Loucy (cell line): ENCODE results near the gene AP1M1.

ENCODE experiments used
- H2AFZ ChIP-seq: fragments of 200-600 bp; sonication (generic); 2 replicates; pipeline ENCODE4 v1.6.0; 2016; ENCODE audit warnings: antibody characterized with exemption, mild to moderate bottlenecking, low read length, moderate library complexity
- H3F3A ChIP-seq: fragments of 200-600 bp; 2 replicates; pipeline ENCODE4 v1.6.0; 2016; ENCODE audit warnings: antibody characterized with exemption, low read depth, mild to moderate bottlenecking
- H3K27me3 ChIP-seq: fragments of 200-600 bp; sonication (generic); 2 replicates; pipeline ENCODE4 v1.6.1; 2014; ENCODE audit warnings: low read length, mild to moderate bottlenecking; ENCODE audit not compliant: insufficient read depth, poor library complexity, severe bottlenecking
- H3K36me3 ChIP-seq: fragments of 200-600 bp; sonication (generic); 2 replicates; pipeline ENCODE4 v1.6.1; 2016; ENCODE audit warnings: low read length; ENCODE audit not compliant: insufficient read depth
- H3K4me1 ChIP-seq: fragments of 200-600 bp; sonication (generic); 2 replicates; pipeline ENCODE4 v1.5.1; 2014; ENCODE audit warnings: low read length, mild to moderate bottlenecking; ENCODE audit not compliant: insufficient read depth, poor library complexity, severe bottlenecking
- H3K4me2 ChIP-seq: fragments of 200-600 bp; sonication (generic); 2 replicates; pipeline ENCODE4 v1.6.0; 2014; ENCODE audit warnings: antibody characterized with exemption, low read length, low read depth, mild to moderate bottlenecking; ENCODE audit not compliant: poor library complexity, severe bottlenecking
- H3K4me3 ChIP-seq: fragments of 200-600 bp; sonication (generic); 2 replicates; pipeline ENCODE4 v1.5.1; 2014; ENCODE audit warnings: low read length, mild to moderate bottlenecking, mixed read lengths; ENCODE audit not compliant: poor library complexity, severe bottlenecking
- H3K79me2 ChIP-seq: fragments of 200-600 bp; sonication (generic); 2 replicates; pipeline ENCODE4 v1.6.1; 2014; ENCODE audit warnings: low read length; ENCODE audit not compliant: insufficient read depth
- H3K9ac ChIP-seq: fragments of 200-600 bp; sonication (generic); 2 replicates; pipeline ENCODE4 v1.6.0; 2014; ENCODE audit warnings: mild to moderate bottlenecking, low read depth, low read length, moderate library complexity; ENCODE audit not compliant: poor library complexity, severe bottlenecking
- H3K9me2 ChIP-seq: fragments of 200-600 bp; sonication (generic); replicated peaks from 2 replicates; pipeline ENCODE4 v1.6.1; 2016; ENCODE audit warnings: low read depth, low read length, mixed read lengths
- H3K9me3 ChIP-seq: fragments of 200-600 bp; sonication (generic); 2 replicates; pipeline ENCODE4 v1.6.1; 2014; ENCODE audit warnings: mild to moderate bottlenecking, antibody characterized with exemption, low read length, low read depth; ENCODE audit not compliant: insufficient read depth
- H4K20me1 ChIP-seq: fragments of 200-600 bp; sonication (generic); 2 replicates; pipeline ENCODE4 v1.6.0; 2014; ENCODE audit warnings: antibody characterized with exemption, low read length, mild to moderate bottlenecking; ENCODE audit not compliant: insufficient read depth, poor library complexity, severe bottlenecking
- CTCF ChIP-seq: fragments of 200-600 bp; sonication (generic); conservative IDR thresholded peaks from 2 replicates; pipeline ENCODE4 v1.5.1; 2014; ENCODE audit warnings: mild to moderate bottlenecking, antibody characterized with exemption, low read length
- EZH2phosphoT487 ChIP-seq: fragments of 200-600 bp; IDR thresholded peaks from 2 replicates; pipeline ENCODE4 v1.6.1; 2018; ENCODE audit warnings: antibody characterized with exemption, mild to moderate bottlenecking, moderate library complexity, borderline replicate concordance

The AP1M1 gene

DNA sequence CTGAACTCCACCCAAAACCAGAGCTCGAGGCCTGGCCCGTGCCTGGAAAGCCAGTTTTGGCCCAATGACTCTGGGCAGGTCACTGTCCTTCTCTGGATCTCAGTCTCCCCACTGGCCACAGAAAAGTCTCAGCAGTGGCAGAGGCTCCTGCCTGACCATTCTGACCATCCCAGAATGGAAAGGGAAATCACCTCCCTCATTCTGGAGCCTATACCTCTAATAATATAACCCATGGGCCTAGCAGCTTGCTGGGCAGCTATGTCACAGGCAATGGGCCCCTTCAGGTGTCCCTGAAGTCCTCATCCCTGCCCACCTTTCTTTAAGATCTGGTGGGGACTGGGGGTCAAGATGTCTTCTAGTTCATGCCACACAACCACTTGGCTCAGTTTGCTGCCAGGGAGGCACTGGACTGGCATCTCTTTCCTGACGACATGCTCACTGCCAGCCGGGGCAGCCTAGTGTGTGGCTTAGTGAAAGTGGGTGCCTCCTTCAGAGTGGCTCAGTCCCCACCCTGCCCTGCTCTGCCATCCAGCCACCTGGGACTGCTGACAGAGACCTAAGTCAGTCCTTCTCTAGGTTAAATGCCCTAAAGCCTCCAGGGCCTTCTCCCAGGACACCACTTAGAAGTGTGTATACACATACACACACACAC, 62.6 kb downstream of the AP1M1 start:
- Histone ChIP-seq H3K4me3 (no peak overlapping the region), H3K9me3 (no peaks in the 10 kb centered on the region), H3K27me3 (no peaks in the 10 kb centered on the region), H3K9ac (no peak overlapping the region), H3F3A (no peaks in the 10 kb centered on the region), H3K4me2 (no peak overlapping the region), H4K20me1 (no peaks in the 10 kb centered on the region), H2AFZ (no peak overlapping the region), H3K9me2 (no peaks in the 10 kb centered on the region), H3K79me2 (no peaks in the 10 kb centered on the region), H3K36me3 (no peaks in the 10 kb centered on the region), H3K4me1 (peaks cover 23% of the 10 kb centered on the region)
- TF ChIP-seq EZH2phosphoT487 (no peak), CTCF (no peak)

DNA sequence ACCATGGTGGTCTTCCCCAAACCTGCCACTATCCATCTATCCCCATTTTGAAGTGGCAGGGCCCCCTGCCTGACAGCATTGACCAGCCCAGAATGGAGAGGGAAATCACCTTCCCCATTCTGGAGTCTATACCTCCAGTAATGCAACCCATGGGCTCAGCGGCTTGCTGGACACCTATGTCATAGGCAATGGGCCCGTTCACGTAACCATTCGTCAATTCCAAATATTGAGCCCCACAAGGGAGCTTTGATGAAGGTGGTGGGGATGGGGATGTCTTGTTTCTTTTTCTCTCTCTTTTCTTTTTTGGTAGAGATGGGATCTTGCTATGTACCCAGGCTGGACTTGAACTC, 63.1 kb downstream of the AP1M1 start:
- H2AFZ ChIP-seq: no peak overlapping the region
- no peaks in the 10 kb centered on the region for H3K79me2 ChIP-seq
- no peaks in the 10 kb centered on the region for H3F3A ChIP-seq
- no peaks in the 10 kb centered on the region for H3K36me3 ChIP-seq
- no peaks in the 10 kb centered on the region for H4K20me1 ChIP-seq
- H3K4me2 ChIP-seq: no peak overlapping the region
- TF ChIP-seq EZH2phosphoT487 (no peak), CTCF (no peak)
- no peak overlapping the region for H3K4me3 ChIP-seq
- H3K9ac ChIP-seq: no peak overlapping the region
- H3K27me3 ChIP-seq: no peaks in the 10 kb centered on the region
- no peaks in the 10 kb centered on the region for H3K9me2 ChIP-seq
- H3K4me1 ChIP-seq: peaks cover 23% of the 10 kb centered on the region
- H3K9me3 ChIP-seq: no peaks in the 10 kb centered on the region

DNA sequence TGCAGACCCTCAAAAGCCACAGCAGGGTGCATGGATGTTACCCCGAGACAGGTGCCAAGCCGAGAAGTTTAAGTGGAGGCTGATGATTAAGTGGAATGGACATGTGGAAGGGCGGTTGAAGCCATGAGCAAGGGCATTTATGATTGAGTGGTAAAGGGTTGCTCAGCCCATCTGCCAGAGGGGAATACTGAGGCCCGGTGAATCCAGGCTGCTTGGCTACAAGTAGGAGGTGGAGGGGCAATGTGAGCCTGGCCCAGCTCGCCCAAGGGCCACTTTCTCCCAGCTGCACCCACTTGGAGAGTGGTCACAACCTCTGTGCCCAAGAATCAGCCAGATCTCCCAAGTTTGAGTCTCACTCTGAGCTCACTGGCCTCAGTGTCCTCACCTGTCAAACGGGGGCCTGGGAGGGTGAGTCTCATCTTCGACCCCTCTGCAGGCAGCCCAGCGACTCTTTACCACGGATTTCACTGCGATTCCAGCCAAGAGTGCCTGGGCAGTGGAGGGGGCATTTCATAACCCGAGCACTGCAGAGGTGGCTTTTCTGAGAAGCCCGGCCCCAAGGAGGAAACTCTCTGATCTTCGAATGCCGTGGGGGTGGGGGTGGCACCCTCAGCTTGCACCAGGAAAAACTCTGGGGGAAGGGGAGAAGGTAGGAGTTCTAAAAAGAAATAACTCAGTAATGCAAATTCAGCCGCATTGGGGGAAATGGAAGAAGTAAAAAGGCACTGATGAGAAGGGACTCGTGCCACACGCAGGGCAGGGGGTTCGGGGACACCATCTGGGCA, 64.1 kb downstream of the AP1M1 start:
- Histone ChIP-seq H2AFZ (no peak overlapping the region), H3K9me2 (no peaks in the 10 kb centered on the region), H3F3A (no peaks in the 10 kb centered on the region), H3K4me2 (no peak overlapping the region), H3K79me2 (no peaks in the 10 kb centered on the region), H3K27me3 (no peaks in the 10 kb centered on the region), H3K4me1 (peaks cover 23% of the 10 kb centered on the region), H3K9ac (no peak overlapping the region), H4K20me1 (no peaks in the 10 kb centered on the region), H3K36me3 (no peaks in the 10 kb centered on the region), H3K4me3 (no peak overlapping the region), H3K9me3 (no peaks in the 10 kb centered on the region)
- TF ChIP-seq EZH2phosphoT487 (no peak), CTCF (no peak)
